Upper lobe of left lung (tissue), 4 donors: ENCODE measurements around the gene F5.

Experiments
- EP300 ChIP-seq, 4 donors: sonication (generic); formaldehyde crosslinking; IDR thresholded peaks; one replicate each; pipeline ENCODE4 v1.5.1; 2017; ENCODE audit warnings: antibody characterized with exemption in 4 of 4, control low read depth in 2 of 4
- POLR2A ChIP-seq, 4 donors: fragments of 450-650 bp; IDR thresholded peaks; one replicate each; pipeline ENCODE4 v1.5.1; 2016 to 2017; ENCODE audit warnings: antibody characterized with exemption in 4 of 4, mild to moderate bottlenecking in 2 of 4
- TF ChIP-seq, protein P1 (sequence below), 6 experiments: fragments of 450-650 bp in 4 of 6; fragments of 200-600 bp in 2 of 6; sonication (generic) in 2 of 6; IDR thresholded peaks; one replicate each; pipeline ENCODE4 v1.5.1; 2016 to 2019; ENCODE audit warnings: antibody characterized with exemption in 6 of 6

DNA sequence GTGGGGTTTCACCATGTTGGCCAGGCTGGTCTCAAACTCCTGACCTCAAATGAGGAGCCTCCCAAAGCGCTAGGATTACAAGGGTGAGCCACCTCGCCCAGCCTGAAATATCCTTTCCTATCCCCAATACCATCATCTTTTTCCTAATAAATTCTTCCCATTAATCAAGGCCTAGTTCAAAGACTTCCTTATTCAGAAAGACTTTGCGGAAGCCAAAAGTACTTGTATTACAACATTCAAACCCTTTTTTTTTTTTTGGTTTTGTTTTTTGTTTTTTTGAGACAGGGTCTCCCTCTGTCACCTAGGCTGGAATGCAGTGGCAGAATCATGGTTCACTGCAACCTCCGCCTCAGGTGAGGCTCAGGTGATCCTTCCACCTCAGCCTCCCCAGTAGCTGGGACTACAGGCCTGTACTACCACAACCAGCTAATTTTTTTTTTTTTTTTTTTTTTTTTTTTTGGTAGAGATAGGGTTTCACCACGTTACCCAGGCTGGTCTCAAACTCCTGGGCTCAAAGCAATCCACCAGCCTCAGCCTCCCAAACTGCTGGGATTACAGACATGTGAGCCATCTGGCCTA lies 108.1 kb downstream of the F5 start:
- TF ChIP-seq, protein P1, sequence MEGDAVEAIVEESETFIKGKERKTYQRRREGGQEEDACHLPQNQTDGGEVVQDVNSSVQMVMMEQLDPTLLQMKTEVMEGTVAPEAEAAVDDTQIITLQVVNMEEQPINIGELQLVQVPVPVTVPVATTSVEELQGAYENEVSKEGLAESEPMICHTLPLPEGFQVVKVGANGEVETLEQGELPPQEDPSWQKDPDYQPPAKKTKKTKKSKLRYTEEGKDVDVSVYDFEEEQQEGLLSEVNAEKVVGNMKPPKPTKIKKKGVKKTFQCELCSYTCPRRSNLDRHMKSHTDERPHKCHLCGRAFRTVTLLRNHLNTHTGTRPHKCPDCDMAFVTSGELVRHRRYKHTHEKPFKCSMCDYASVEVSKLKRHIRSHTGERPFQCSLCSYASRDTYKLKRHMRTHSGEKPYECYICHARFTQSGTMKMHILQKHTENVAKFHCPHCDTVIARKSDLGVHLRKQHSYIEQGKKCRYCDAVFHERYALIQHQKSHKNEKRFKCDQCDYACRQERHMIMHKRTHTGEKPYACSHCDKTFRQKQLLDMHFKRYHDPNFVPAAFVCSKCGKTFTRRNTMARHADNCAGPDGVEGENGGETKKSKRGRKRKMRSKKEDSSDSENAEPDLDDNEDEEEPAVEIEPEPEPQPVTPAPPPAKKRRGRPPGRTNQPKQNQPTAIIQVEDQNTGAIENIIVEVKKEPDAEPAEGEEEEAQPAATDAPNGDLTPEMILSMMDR (IDR thresholded peaks at IDR 0.05): no peak
- no peak for TF ChIP-seq POLR2A (IDR thresholded peaks at IDR 0.05)
- TF ChIP-seq EP300 (IDR thresholded peaks at IDR 0.05): no peak
